GM21576 (cell line): ENCODE measurements around the gene PIP5K1C.

Experiments
- ATAC-seq: cut with Tn5 transposase; IDR thresholded peaks from one replicate; pipeline ENCODE4 v1.9.1; 2021; ENCODE audit warnings: mild to moderate bottlenecking, moderate library complexity; ENCODE audit not compliant: unreplicated experiment

The PIP5K1C gene

GRCh38 chr19:3695124-3695733 is 5.0 kb downstream of the PIP5K1C start:
- ATAC-seq, result no peak

GRCh38 chr19:3694361-3695123 is 5.7 kb downstream of the PIP5K1C start:
- no peak for ATAC-seq

- ATAC-seq, result no peak
Observed at GRCh38 chr19:3693025-3693925, 7.0 kb downstream of the PIP5K1C start.

GRCh38 chr19:3692141-3693024 is 7.9 kb downstream of the PIP5K1C start:
- no peak for ATAC-seq

- no peak for ATAC-seq
Observed at GRCh38 chr19:3691726-3692125, 8.5 kb downstream of the PIP5K1C start.

GRCh38 chr19:3691372-3691716 is 8.9 kb downstream of the PIP5K1C start:
- ATAC-seq, result no peak

GRCh38 chr19:3690551-3691371 is 9.5 kb downstream of the PIP5K1C start:
- no peak for ATAC-seq

GRCh38 chr19:3687774-3688706 is 12.2 kb downstream of the PIP5K1C start:
- no peak for ATAC-seq

- no peak for ATAC-seq
Observed at GRCh38 chr19:3687393-3687773, 12.9 kb downstream of the PIP5K1C start.

GRCh38 chr19:3684817-3685410 is 15.4 kb downstream of the PIP5K1C start:
- no peak for ATAC-seq

GRCh38 chr19:3684054-3684816 is 16.0 kb downstream of the PIP5K1C start:
- no peak for ATAC-seq

GRCh38 chr19:3683405-3684053 is 16.7 kb downstream of the PIP5K1C start:
- ATAC-seq, result no peak

GRCh38 chr19:3682741-3683404 is 17.4 kb downstream of the PIP5K1C start:
- ATAC-seq, result no peak

- no peak for ATAC-seq
Observed at GRCh38 chr19:3682286-3682685, 18.0 kb downstream of the PIP5K1C start.

GRCh38 chr19:3680939-3681338 is 19.3 kb downstream of the PIP5K1C start:
- ATAC-seq, result no peak

- ATAC-seq, result no peak
Observed at GRCh38 chr19:3679581-3679980, 20.7 kb downstream of the PIP5K1C start.

- no peak for ATAC-seq
Observed at GRCh38 chr19:3679138-3679537, 21.1 kb downstream of the PIP5K1C start.
